ENCODE data around the gene PIH1D2.

DNA sequence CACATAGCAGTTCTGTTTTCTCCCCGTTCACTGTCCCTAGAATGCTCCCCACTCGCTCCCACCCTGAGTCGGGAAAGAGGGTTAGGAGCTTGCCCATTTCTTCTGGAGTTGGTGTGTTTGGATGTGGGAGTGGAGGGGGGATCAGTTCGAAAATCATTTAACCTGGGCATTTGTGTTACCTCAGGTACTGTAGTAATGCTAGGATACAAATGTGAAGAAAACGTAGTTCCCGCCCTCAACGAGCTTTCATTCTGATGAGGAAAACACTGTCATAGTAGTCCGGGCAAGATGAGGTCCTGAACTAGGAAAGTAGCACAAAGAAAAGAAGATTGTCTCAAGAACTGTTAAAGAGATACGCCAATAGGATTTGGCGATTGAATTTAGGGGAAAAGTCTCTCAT is 13.4 kb upstream of the PIH1D2 start:
- TF ChIP-seq, protein P1, sequence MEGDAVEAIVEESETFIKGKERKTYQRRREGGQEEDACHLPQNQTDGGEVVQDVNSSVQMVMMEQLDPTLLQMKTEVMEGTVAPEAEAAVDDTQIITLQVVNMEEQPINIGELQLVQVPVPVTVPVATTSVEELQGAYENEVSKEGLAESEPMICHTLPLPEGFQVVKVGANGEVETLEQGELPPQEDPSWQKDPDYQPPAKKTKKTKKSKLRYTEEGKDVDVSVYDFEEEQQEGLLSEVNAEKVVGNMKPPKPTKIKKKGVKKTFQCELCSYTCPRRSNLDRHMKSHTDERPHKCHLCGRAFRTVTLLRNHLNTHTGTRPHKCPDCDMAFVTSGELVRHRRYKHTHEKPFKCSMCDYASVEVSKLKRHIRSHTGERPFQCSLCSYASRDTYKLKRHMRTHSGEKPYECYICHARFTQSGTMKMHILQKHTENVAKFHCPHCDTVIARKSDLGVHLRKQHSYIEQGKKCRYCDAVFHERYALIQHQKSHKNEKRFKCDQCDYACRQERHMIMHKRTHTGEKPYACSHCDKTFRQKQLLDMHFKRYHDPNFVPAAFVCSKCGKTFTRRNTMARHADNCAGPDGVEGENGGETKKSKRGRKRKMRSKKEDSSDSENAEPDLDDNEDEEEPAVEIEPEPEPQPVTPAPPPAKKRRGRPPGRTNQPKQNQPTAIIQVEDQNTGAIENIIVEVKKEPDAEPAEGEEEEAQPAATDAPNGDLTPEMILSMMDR (IDR thresholded peaks at IDR 0.05), result no peak
- TF ChIP-seq POLR2AphosphoS5 (IDR thresholded peaks at IDR 0.05), result no peak
- TF ChIP-seq POLR2A (IDR thresholded peaks at IDR 0.05), result no peak

Measured in stomach (tissue), 4 donors.